Measurements from ENCODE around the gene TTBK1. TPM values are rescaled to one million over a fixed set of nuclear protein-coding genes. Genes with fewer than 3 reads are reported as not detected.
"Not testable (repeated sequence)": the region's sequence is repeated elsewhere in the genome, so short reads cannot be mapped to it uniquely, and the experiment has no call there.

Gene TTBK1
- total and polyA plus RNA-seq, 8 donors, result 0.08 to 0.57 (median 0.16) TPM

- Histone ChIP-seq H3K27me3 (no peaks in the 10 kb centered on the region), H3K4me1 (no peaks in the 10 kb centered on the region), H3K4me3 (no peak overlapping the region), H3K36me3 (no peaks in the 10 kb centered on the region), H3K27ac (no peak overlapping the region), H3K9me3 (no peaks in the 10 kb centered on the region)
- intact Hi-C loops (cut with DNase I), result no loop called here
- ATAC-seq, result no peak
- DNase-seq, result no peak
- no peak for TF ChIP-seq CTCF (IDR thresholded peaks at IDR 0.05)
- WGBS, 2 donors, result 79 to 84% methylated on average over 18 of the region's 18 CpGs
- no peak for FAIRE-seq
These were observed 56.3 kb downstream of the TTBK1 start for GRCh38 chr6:43299338-43300293.

- intact Hi-C loops (cut with DNase I), result no loop called here
- Histone ChIP-seq H3K9me3 (no peaks in the 10 kb centered on the region), H3K4me3 (no peak overlapping the region), H3K27me3 (no peaks in the 10 kb centered on the region), H3K27ac (no peak overlapping the region), H3K4me1 (no peaks in the 10 kb centered on the region), H3K36me3 (no peaks in the 10 kb centered on the region)
- no peak for TF ChIP-seq CTCF (IDR thresholded peaks at IDR 0.05)
- ATAC-seq (no peak), FAIRE-seq (no peak), DNase-seq (no peak)
- WGBS, 2 donors, result 78 to 86% methylated on average over 15 of the region's 15 CpGs
These were observed 58.0 kb downstream of the TTBK1 start for GRCh38 chr6:43301081-43301870.

- intact Hi-C loops (cut with DNase I), result no loop called here
- no peak for TF ChIP-seq CTCF (IDR thresholded peaks at IDR 0.05)
- ATAC-seq (no peak), FAIRE-seq (no peak), DNase-seq (no peak)
- H3K27ac ChIP-seq, result no peak overlapping the region
- no peaks in the 10 kb centered on the region for H3K27me3 ChIP-seq
- no peak overlapping the region for H3K4me3 ChIP-seq
- no peaks in the 10 kb centered on the region for H3K4me1 ChIP-seq
- H3K9me3 ChIP-seq, result no peaks in the 10 kb centered on the region
- 82 to 84% methylated on average over 19 of the region's 19 CpGs for WGBS, 2 donors
- H3K36me3 ChIP-seq, result no peaks in the 10 kb centered on the region
These were observed 58.8 kb downstream of the TTBK1 start for GRCh38 chr6:43302126-43302525.

GRCh38 chr6:43303006-43303405 lies 59.7 kb downstream of the TTBK1 start:
- H3K27me3 ChIP-seq; DNase-seq; FAIRE-seq; H3K27ac ChIP-seq; intact Hi-C loops (cut with DNase I); H3K4me1 ChIP-seq; H3K9me3 ChIP-seq; ATAC-seq; H3K4me3 ChIP-seq; H3K36me3 ChIP-seq: not testable (repeated sequence)
- 72 to 78% methylated on average over 11 of the region's 11 CpGs for WGBS, 2 donors

- FAIRE-seq (no peak), ATAC-seq (no peak)
- intact Hi-C loops (cut with DNase I), result no loop called here
These were observed 60.6 kb downstream of the TTBK1 start for GRCh38 chr6:43303751-43304331.

More at GRCh38 chr6:43303751-43304331, 60.6 kb downstream of the TTBK1 start:
- H3K36me3 ChIP-seq, result no peaks in the 10 kb centered on the region
- TF ChIP-seq CTCF (IDR thresholded peaks at IDR 0.05), result no peak
- H3K4me1 ChIP-seq, result peaks cover 0 to 3% (median 0%) of the 10 kb centered on the region in 3 donors
- no peaks in the 10 kb centered on the region for H3K9me3 ChIP-seq
- 73 to 80% methylated on average over 8 of the region's 8 CpGs for WGBS, 2 donors
- no peak overlapping the region for H3K4me3 ChIP-seq
- no peak overlapping the region for H3K27ac ChIP-seq
- no peaks in the 10 kb centered on the region for H3K27me3 ChIP-seq
- DNase-seq, result no peak

All from pancreas (tissue), 10 donors.